ENCODE measurements around the gene RPTOR. TPM values are rescaled to one million over a fixed set of nuclear protein-coding genes. Genes with fewer than 3 reads are reported as not detected.

The RPTOR gene
- polyA plus RNA-seq, 1 donor from 2014 or later = 8.0 TPM

DNA sequence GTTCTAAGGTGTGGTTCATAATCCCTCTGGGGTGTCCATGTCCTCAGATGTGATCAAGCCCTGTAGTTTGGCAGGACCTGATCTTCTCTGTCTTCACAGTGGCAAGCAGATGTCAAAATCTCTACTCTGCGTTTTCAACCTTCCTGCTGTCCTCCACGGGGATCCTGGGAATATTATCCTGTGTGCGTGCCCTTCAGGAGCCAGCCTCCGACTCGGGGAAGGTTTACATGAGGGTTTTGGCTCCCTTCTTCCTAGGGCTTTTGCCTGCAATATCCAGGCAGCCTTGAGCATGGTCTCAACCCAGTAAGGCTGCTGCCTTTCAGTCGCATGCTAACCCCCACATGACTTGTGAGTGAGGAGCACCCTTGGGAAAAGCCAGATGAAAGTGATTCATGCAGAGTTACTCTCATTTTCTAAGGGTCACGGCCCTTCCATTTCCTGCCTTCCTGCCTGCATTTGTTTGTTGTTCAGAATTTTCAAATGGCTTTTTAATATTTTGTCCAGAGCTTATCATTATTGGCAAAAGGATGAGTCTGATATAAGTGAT lies 244.8 kb downstream of the RPTOR start:
- Histone ChIP-seq H3K9me2 (ENCODE audit: insufficient read depth, low read length) (no peaks in the 10 kb centered on the region), H3K4me2 (ENCODE audit: low read length) (no peak overlapping the region), H2AFZ (ENCODE audit: low read depth, low read length) (no peak overlapping the region)

DNA sequence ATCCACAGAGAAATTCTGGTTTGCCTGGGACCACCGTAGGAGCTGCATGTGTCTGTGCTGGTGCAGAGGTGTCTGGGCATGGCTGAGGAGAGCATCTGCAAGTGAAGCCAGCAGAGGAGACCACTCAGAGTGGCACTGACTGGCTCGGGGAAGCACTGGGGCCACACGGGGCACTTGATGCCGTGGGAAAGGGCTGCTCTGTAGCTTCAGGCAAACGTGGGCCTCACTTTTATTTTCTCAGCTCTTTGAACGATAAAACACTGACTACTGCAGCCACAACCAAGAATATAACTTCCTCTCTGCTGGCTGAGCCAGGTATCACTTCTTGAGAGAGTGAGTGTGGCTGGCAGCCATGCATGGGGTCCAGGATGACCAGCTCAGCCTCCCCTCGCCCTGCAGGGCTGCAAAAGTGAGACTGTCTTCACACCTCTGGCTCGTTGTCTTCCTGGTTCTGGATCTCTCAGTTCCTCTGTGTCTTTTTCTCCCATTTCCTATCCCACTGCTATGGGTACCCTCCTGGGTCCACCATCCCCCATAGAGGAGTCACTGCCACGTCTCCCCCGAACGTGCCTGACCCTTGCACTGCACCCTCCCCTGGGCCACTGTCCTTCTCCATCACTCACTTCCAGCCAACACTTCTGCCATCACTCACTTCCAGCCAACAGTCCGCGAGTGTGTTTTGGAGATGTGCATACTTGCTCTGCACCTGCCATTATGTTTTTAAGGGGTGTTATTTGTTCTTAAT lies 245.6 kb downstream of the RPTOR start:
- Histone ChIP-seq H3K9ac (ENCODE audit: low read length) (peak overlapping the region; percentile 60), H3K27ac (ENCODE audit: low read length) (peak overlapping the region; percentile 85), H3F3A (ENCODE audit: insufficient read depth, low read length, poor library complexity, severe bottlenecking) (no peaks in the 10 kb centered on the region), H3K9me3 (ENCODE audit: low read length) (no peaks in the 10 kb centered on the region), H3K4me2 (ENCODE audit: low read length) (peak overlapping the region; percentile 13), H4K20me1 (ENCODE audit: insufficient read depth) (no peaks in the 10 kb centered on the region), H3K79me2 (replicated peaks; ENCODE audit: insufficient read depth, low read length) (no peaks in the 10 kb centered on the region), H3K27me3 (ENCODE audit: insufficient read depth, low read depth, low read length) (no peaks in the 10 kb centered on the region), H3K9me2 (ENCODE audit: insufficient read depth, low read length) (no peaks in the 10 kb centered on the region), H2AFZ (ENCODE audit: low read depth, low read length) (no peak overlapping the region), H3K36me3 (ENCODE audit: insufficient read depth, low read length) (no peaks in the 10 kb centered on the region), H3K4me3 (ENCODE audit: low read length) (peak overlapping the region; percentile 53)
- TF ChIP-seq RAD21 (conservative IDR thresholded peaks at IDR 0.05) (no peak), TAF1 (IDR thresholded peaks at IDR 0.05; ENCODE audit: low read depth) (no peak), EZH2 (IDR thresholded peaks at IDR 0.05; ENCODE audit: borderline replicate concordance, insufficient read depth, low read length, poor library complexity, severe bottlenecking) (no peak), SMC3 (conservative IDR thresholded peaks at IDR 0.05; ENCODE audit: poor library complexity) (no peak), EP300 (conservative IDR thresholded peaks at IDR 0.05; ENCODE audit: poor library complexity, severe bottlenecking) (no peak), REST (IDR thresholded peaks at IDR 0.05; ENCODE audit: borderline replicate concordance) (no peak), POLR2AphosphoS5 (IDR thresholded peaks at IDR 0.05) (no peak), MXI1 (conservative IDR thresholded peaks at IDR 0.05; ENCODE audit: poor library complexity, severe bottlenecking) (no peak), CTCF (IDR thresholded peaks at IDR 0.05; ENCODE audit: poor library complexity, severe bottlenecking) (no peak)

More for the DNA sequence above, 244.8 kb downstream of the RPTOR start:
- Histone ChIP-seq H3K9me3 (ENCODE audit: low read length) (no peaks in the 10 kb centered on the region), H3F3A (ENCODE audit: insufficient read depth, low read length, poor library complexity, severe bottlenecking) (no peaks in the 10 kb centered on the region), H3K79me2 (replicated peaks; ENCODE audit: insufficient read depth, low read length) (no peaks in the 10 kb centered on the region), H3K9ac (ENCODE audit: low read length) (peak overlapping the region; percentile 9), H3K27ac (ENCODE audit: low read length) (peak overlapping the region; percentile 85), H3K36me3 (ENCODE audit: insufficient read depth, low read length) (no peaks in the 10 kb centered on the region), H3K27me3 (ENCODE audit: insufficient read depth, low read depth, low read length) (no peaks in the 10 kb centered on the region), H4K20me1 (ENCODE audit: insufficient read depth) (no peaks in the 10 kb centered on the region), H3K4me3 (ENCODE audit: low read length) (no peak overlapping the region)
- TF ChIP-seq CTCF (IDR thresholded peaks at IDR 0.05; ENCODE audit: poor library complexity, severe bottlenecking) (no peak), EP300 (conservative IDR thresholded peaks at IDR 0.05; ENCODE audit: poor library complexity, severe bottlenecking) (no peak)
